CD4-positive, alpha-beta T cell (primary cell): ENCODE data around the gene ZCCHC9. TPM values are rescaled to one million over a fixed set of nuclear protein-coding genes. Genes with fewer than 3 reads are reported as not detected.

Source experiments
- ATAC-seq: fragments of 200-7000 bp; cut with Tn5 transposase; one replicate; pipeline ENCODE4 v1.10.0; 2022; ENCODE audit warnings: mild to moderate bottlenecking; ENCODE audit not compliant: poor library complexity
- CTCF ChIA-PET: fragments of 350-600 bp; sonication (Branson Sonifier 250); formaldehyde crosslinking; loops from one replicate; lab custom pipeline; 2021; ENCODE audit warnings: antibody characterized with exemption, inconsistent platforms; lab: Charles Lee
- POLR2A ChIA-PET: fragments of 350-600 bp; sonication (Branson Sonifier 250); formaldehyde crosslinking; loops from one replicate; lab custom pipeline; 2021; ENCODE audit warnings: antibody characterized with exemption, inconsistent platforms; lab: Charles Lee
- DNase-seq, 14 experiments: peaks; one replicate each; pipeline ENCODE4 v3.0.0-alpha.2; 2013 to 2020; ENCODE audit warnings: mixed read lengths in 2 of 14
- H3K27ac ChIP-seq, 2 donors: one replicate each; pipeline versions ENCODE4 v1.5.1 to v1.7.0; 2013; ENCODE audit warnings: low read length in 2 of 2, low read depth in 1 of 2, mild to moderate bottlenecking in 1 of 2
- H3K27me3 ChIP-seq, 2 experiments: 1 replicate in 1 of 2; 2 replicates in 1 of 2; pipeline versions ENCODE4 v1.6.1 to v1.7.0; 2013; ENCODE audit warnings: low read length in 2 of 2, control low read depth in 1 of 2, mild to moderate bottlenecking in 1 of 2, moderate library complexity in 1 of 2; ENCODE audit not compliant: insufficient read depth in 2 of 2, control insufficient read depth in 1 of 2
- H3K36me3 ChIP-seq: one replicate; pipeline ENCODE4 v1.6.1; 2013; ENCODE audit warnings: low read length, control low read depth; ENCODE audit not compliant: insufficient read depth
- H3K4me1 ChIP-seq: one replicate; pipeline ENCODE4 v1.6.1; 2013; ENCODE audit warnings: low read length, control low read depth; ENCODE audit not compliant: insufficient read depth
- H3K4me3 ChIP-seq: one replicate; pipeline ENCODE4 v1.5.1; 2013; ENCODE audit warnings: mild to moderate bottlenecking, low read length, moderate library complexity
- H3K9me3 ChIP-seq, 2 experiments: 1 replicate in 1 of 2; 2 replicates in 1 of 2; pipeline versions ENCODE4 v1.6.1 to v1.7.0; 2013; ENCODE audit warnings: low read length in 2 of 2, mild to moderate bottlenecking in 2 of 2, control low read depth in 1 of 2, moderate library complexity in 1 of 2; ENCODE audit not compliant: control insufficient read depth in 1 of 2, insufficient read depth in 1 of 2
- H3K27ac Mint-ChIP-seq: one replicate; pipeline ENCODE4 v1.8.0; 2020; ENCODE audit warnings: mixed read lengths
- H3K27me3 Mint-ChIP-seq: one replicate; pipeline ENCODE4 v1.8.0; 2021; ENCODE audit warnings: mixed read lengths
- H3K36me3 Mint-ChIP-seq: one replicate; pipeline ENCODE4 v1.8.0; 2021; ENCODE audit warnings: low read depth, mixed read lengths
- H3K4me1 Mint-ChIP-seq: one replicate; pipeline ENCODE4 v1.8.0; 2021; ENCODE audit warnings: low read depth, mixed read lengths
- H3K4me3 Mint-ChIP-seq: one replicate; pipeline ENCODE4 v1.8.0; 2020; ENCODE audit warnings: mild to moderate bottlenecking, mixed read lengths
- H3K9me3 Mint-ChIP-seq: one replicate; pipeline ENCODE4 v1.8.0; 2020; ENCODE audit warnings: mixed read lengths
- intact Hi-C, 2 experiments: fragments of 100-400 bp; cut with DNase I in 1 of 2; cut with micrococcal nuclease in 1 of 2; formaldehyde crosslinking; loops; one replicate each; pipeline versions ENCODE4 v1.15.1 to v1.9.0; 2023 to 2025; cut with DNase I, micrococcal nuclease
- total RNA-seq, 174 experiments: library from RNA in 2 of 174; stranded (reverse) in 2 of 174; gene quantifications; one replicate each; pipeline ENCODE4 v1.2.3 and lab custom pipeline; 2021 to 2026
- TF ChIP-seq, protein P1 (sequence below): fragments of 200-600 bp; IDR thresholded peaks from one replicate; pipeline ENCODE4 v1.8.0; 2022; ENCODE audit warnings: antibody characterized with exemption, mild to moderate bottlenecking

Gene ZCCHC9
- total RNA-seq, 2 experiments from 2014 or later: 16.3 to 17.3 TPM

DNA sequence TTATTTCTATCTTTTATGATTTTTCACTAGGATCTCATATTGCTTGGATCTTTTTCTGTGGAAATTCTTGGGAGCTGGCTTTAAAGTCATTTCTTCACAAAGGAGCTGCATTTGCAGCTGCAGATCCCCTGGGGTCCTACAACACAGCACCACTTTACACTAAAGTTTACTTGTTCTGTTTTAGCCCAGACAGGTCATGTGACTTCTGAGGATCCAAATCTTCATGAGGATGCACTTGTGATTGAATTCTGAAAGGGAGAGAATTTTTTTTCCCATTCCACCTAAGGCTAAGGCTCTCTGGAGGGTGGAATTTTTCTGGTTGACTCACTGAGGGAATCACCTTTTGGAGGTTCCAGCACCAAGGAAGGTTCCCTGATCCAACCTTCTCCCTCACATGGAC lies 49.1 kb downstream of the ZCCHC9 start:
- no peaks in the 10 kb centered on the region for H3K36me3 Mint-ChIP-seq
- Histone ChIP-seq H3K4me1 (no peaks in the 10 kb centered on the region), H3K4me3 (no peak overlapping the region), H3K27me3 (no peaks in the 10 kb centered on the region), H3K9me3 (no peaks in the 10 kb centered on the region), H3K36me3 (no peaks in the 10 kb centered on the region), H3K27ac (no peak overlapping the region)
- ChIA-PET POLR2A (no interaction called here), CTCF (no interaction called here)
- intact Hi-C loops: no loop called here
- H3K9me3 Mint-ChIP-seq: no peaks in the 10 kb centered on the region
- no peaks in the 10 kb centered on the region for H3K4me1 Mint-ChIP-seq
- H3K27me3 Mint-ChIP-seq: no peaks in the 10 kb centered on the region
- DNase-seq: no peak
- TF ChIP-seq, protein P1, sequence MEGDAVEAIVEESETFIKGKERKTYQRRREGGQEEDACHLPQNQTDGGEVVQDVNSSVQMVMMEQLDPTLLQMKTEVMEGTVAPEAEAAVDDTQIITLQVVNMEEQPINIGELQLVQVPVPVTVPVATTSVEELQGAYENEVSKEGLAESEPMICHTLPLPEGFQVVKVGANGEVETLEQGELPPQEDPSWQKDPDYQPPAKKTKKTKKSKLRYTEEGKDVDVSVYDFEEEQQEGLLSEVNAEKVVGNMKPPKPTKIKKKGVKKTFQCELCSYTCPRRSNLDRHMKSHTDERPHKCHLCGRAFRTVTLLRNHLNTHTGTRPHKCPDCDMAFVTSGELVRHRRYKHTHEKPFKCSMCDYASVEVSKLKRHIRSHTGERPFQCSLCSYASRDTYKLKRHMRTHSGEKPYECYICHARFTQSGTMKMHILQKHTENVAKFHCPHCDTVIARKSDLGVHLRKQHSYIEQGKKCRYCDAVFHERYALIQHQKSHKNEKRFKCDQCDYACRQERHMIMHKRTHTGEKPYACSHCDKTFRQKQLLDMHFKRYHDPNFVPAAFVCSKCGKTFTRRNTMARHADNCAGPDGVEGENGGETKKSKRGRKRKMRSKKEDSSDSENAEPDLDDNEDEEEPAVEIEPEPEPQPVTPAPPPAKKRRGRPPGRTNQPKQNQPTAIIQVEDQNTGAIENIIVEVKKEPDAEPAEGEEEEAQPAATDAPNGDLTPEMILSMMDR: no peak
- no peak overlapping the region for H3K27ac Mint-ChIP-seq
- ATAC-seq: no peak
- no peak overlapping the region for H3K4me3 Mint-ChIP-seq

DNA sequence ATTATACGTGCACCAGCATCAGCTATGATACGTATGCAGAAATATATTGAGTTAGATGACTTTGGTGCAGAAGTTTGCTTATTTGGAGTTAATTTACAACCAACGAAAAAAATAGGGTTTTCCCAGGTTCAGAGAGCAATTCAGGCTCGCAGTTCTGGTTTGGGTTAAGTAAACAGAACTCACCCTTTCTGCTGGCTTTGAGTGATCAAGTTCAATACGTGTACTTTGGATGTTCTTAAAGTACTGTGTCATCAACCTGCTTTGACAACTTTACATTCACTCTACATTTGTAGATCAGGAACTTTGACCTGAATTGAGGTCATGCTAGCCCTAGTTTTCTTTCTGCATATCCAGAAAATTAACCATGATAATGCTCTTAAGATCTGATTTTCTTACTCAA lies 51.8 kb downstream of the ZCCHC9 start:
- ATAC-seq: no peak

DNA sequence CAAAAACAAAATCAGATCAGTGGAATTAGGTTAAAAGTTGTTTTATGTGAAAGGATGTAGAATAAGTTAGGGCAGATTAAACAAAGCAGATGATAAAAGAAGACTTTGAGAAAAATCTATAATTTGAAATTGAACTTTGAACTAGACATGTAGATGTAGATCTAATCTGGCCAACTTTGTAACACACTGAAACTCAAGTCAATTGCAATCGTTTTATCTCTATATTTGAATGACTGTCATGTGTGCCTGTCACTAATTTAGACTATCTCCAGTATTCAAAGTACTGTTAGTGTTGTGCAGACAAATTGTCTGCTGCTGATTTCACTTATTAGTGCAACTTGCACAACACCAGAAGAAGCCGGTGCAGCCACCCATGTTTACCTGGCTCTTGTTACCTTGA lies 52.7 kb downstream of the ZCCHC9 start:
- Mint-ChIP-seq H3K36me3 (no peaks in the 10 kb centered on the region), H3K27ac (no peak overlapping the region), H3K27me3 (no peaks in the 10 kb centered on the region), H3K9me3 (no peaks in the 10 kb centered on the region), H3K4me1 (no peaks in the 10 kb centered on the region), H3K4me3 (no peak overlapping the region)
- intact Hi-C loops: no loop called here
- Histone ChIP-seq H3K27ac (no peak overlapping the region), H3K9me3 (no peaks in the 10 kb centered on the region), H3K27me3 (peaks cover 0 to 3% of the 10 kb centered on the region in 2 experiments), H3K36me3 (no peaks in the 10 kb centered on the region), H3K4me3 (no peak overlapping the region), H3K4me1 (no peaks in the 10 kb centered on the region)
- DNase-seq: no peak
- ChIA-PET POLR2A (no interaction called here), CTCF (no interaction called here)
- no peak for ATAC-seq
- TF ChIP-seq, protein P1: no peak

More for the DNA sequence above, 51.8 kb downstream of the ZCCHC9 start:
- Mint-ChIP-seq H3K4me1 (no peaks in the 10 kb centered on the region), H3K4me3 (no peak overlapping the region), H3K36me3 (no peaks in the 10 kb centered on the region), H3K9me3 (no peaks in the 10 kb centered on the region), H3K27me3 (no peaks in the 10 kb centered on the region), H3K27ac (no peak overlapping the region)
- no peak overlapping the region for H3K27ac ChIP-seq
- no peak for DNase-seq
- no peaks in the 10 kb centered on the region for H3K4me1 ChIP-seq
- H3K36me3 ChIP-seq: no peaks in the 10 kb centered on the region
- TF ChIP-seq, protein P1: no peak
- H3K27me3 ChIP-seq: no peaks in the 10 kb centered on the region
- intact Hi-C loops: no loop called here
- CTCF ChIA-PET: no interaction called here
- POLR2A ChIA-PET: no interaction called here
- no peaks in the 10 kb centered on the region for H3K9me3 ChIP-seq
- H3K4me3 ChIP-seq: no peak overlapping the region
